ENCODE measurements around the gene TMEM255B. TPM values are rescaled to one million over a fixed set of nuclear protein-coding genes. Genes with fewer than 3 reads are reported as not detected.

TMEM255B gene
- total and polyA plus RNA-seq, 2 of the 4 experiments (the other 2 are of a cell fraction): 0.36 to 0.94 TPM

DNA sequence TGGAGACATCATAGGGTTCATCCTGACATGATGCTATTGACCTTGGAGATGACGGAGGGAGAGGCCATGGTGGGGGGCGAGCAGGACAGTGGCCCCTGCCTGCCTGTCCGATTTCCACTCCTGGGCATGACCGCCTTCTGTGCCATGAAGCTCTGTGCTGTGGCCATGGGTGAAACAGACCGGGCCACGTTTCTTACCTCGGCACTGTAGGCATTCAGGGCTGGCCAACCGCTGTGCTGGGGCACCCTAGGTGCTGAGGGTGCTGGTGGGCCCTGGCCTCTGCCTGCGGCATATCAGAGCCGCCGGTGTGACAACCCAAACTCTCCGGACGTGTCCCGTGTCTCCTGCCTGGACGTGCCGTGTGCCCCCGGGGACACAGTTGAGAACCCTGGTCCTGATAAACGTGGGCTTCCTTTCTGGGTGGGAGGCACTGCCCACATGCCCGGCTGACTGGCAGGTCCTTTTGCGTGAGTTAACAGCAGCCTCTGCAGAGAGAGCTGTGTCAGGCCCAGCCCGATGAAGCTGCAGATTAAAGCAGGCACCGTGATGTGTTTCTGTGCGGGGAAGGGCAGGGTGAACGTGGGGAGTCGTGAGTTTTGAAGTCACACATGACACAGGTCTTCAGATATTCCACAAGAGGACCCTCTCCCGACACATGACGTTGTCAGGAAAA lies 46.5 kb downstream of the TMEM255B start:
- H3K4me2 ChIP-seq (ENCODE audit: low read depth, low read length): no peak overlapping the region
- no peak overlapping the region for H3K56ac ChIP-seq (ENCODE audit: extremely low read depth, insufficient read depth, low read length)
- H3K79me1 ChIP-seq (ENCODE audit: low read depth in 1 of 2, low read length in 2 of 2): no peaks in the 10 kb centered on the region
- no peaks in the 10 kb centered on the region for H3K27me3 ChIP-seq (ENCODE audit: control insufficient read depth, insufficient read depth, low read length)
- no TSS peak for BruUV-seq (replicated peaks)
- H3K14ac ChIP-seq (replicated peaks; ENCODE audit: low read depth, low read length): no peak overlapping the region
- intact Hi-C loops (cut with micrococcal nuclease) (no loop called here), dilution Hi-C loops (cut with HindIII; ENCODE audit: low sequenced_read_pairs, unreplicated experiment) (no loop called here), in situ Hi-C loops (cut with MboI; ENCODE audit: low sequenced_read_pairs) (no loop called here)
- H4K20me1 ChIP-seq (ENCODE audit: insufficient read depth, low read length): no peaks in the 10 kb centered on the region
- H4K5ac ChIP-seq (ENCODE audit: low read depth, low read length): no peak overlapping the region
- ChIA-PET POLR2A (ENCODE audit: unreplicated experiment) (no interaction called here), CTCF (no interaction called here)
- H3K9me3 ChIP-seq (ENCODE audit: control insufficient read depth, insufficient read depth, low read length): peaks cover 17% of the 10 kb centered on the region
- no peak overlapping the region for H2BK120ac ChIP-seq (ENCODE audit: low read depth, low read length)
- no peak overlapping the region for H3K4me3 ChIP-seq (ENCODE audit: insufficient read depth, low read depth, low read length)
- no peak overlapping the region for H2AFZ ChIP-seq (replicated peaks; ENCODE audit: low read length, poor library complexity)
- H3K4ac ChIP-seq (ENCODE audit: low read depth, low read length): no peak overlapping the region
- H2AK9ac ChIP-seq (replicated peaks; ENCODE audit: low read depth, low read length, poor library complexity): no peak overlapping the region
- WGBS, 2 experiments (ENCODE audit: extremely low coverage in 2 of 2, insufficient read length in 1 of 2): 96% methylated on average over 24 of the region's 27 CpGs; no CpG with 5 or more reads in 1 of the 2 experiments
- H3K18ac ChIP-seq (ENCODE audit: low read depth, low read length): no peak overlapping the region
- no peak for TF ChIP-seq SMC3 (IDR thresholded peaks at IDR 0.05; ENCODE audit: low read depth, low read length)
- TF ChIP-seq RFX5 (IDR thresholded peaks at IDR 0.05; ENCODE audit: low read depth, low read length): no peak
- no peak for TF ChIP-seq POLR2A (IDR thresholded peaks at IDR 0.05; ENCODE audit: low read depth, low read length)
- no peak for TF ChIP-seq NFE2L2 (IDR thresholded peaks at IDR 0.05; ENCODE audit: low read depth, low read length)
- TF ChIP-seq, protein P1, sequence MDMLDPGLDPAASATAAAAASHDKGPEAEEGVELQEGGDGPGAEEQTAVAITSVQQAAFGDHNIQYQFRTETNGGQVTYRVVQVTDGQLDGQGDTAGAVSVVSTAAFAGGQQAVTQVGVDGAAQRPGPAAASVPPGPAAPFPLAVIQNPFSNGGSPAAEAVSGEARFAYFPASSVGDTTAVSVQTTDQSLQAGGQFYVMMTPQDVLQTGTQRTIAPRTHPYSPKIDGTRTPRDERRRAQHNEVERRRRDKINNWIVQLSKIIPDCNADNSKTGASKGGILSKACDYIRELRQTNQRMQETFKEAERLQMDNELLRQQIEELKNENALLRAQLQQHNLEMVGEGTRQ (IDR thresholded peaks at IDR 0.05; ENCODE audit: low read depth, low read length): no peak
- no peak for TF ChIP-seq BHLHE40 (IDR thresholded peaks at IDR 0.05; ENCODE audit: low read depth, low read length)
- TF ChIP-seq CEBPB (IDR thresholded peaks at IDR 0.05; ENCODE audit: low read depth, low read length): no peak
- TF ChIP-seq, protein P2, sequence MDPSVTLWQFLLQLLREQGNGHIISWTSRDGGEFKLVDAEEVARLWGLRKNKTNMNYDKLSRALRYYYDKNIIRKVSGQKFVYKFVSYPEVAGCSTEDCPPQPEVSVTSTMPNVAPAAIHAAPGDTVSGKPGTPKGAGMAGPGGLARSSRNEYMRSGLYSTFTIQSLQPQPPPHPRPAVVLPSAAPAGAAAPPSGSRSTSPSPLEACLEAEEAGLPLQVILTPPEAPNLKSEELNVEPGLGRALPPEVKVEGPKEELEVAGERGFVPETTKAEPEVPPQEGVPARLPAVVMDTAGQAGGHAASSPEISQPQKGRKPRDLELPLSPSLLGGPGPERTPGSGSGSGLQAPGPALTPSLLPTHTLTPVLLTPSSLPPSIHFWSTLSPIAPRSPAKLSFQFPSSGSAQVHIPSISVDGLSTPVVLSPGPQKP (IDR thresholded peaks at IDR 0.05; ENCODE audit: borderline replicate concordance, low read depth, low read length): no peak
- no peak for TF ChIP-seq FOS (IDR thresholded peaks at IDR 0.05; ENCODE audit: low read depth, low read length)
- TF ChIP-seq, protein P3, sequence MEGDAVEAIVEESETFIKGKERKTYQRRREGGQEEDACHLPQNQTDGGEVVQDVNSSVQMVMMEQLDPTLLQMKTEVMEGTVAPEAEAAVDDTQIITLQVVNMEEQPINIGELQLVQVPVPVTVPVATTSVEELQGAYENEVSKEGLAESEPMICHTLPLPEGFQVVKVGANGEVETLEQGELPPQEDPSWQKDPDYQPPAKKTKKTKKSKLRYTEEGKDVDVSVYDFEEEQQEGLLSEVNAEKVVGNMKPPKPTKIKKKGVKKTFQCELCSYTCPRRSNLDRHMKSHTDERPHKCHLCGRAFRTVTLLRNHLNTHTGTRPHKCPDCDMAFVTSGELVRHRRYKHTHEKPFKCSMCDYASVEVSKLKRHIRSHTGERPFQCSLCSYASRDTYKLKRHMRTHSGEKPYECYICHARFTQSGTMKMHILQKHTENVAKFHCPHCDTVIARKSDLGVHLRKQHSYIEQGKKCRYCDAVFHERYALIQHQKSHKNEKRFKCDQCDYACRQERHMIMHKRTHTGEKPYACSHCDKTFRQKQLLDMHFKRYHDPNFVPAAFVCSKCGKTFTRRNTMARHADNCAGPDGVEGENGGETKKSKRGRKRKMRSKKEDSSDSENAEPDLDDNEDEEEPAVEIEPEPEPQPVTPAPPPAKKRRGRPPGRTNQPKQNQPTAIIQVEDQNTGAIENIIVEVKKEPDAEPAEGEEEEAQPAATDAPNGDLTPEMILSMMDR (conservative IDR thresholded peaks at IDR 0.05; ENCODE audit: low read depth, low read length): no peak
- TF ChIP-seq MXI1 (IDR thresholded peaks at IDR 0.05; ENCODE audit: borderline replicate concordance, low read depth, low read length): no peak
- no peak for TF ChIP-seq RCOR1 (IDR thresholded peaks at IDR 0.05; ENCODE audit: insufficient replicate concordance, low read length)
- TF ChIP-seq RAD21 (IDR thresholded peaks at IDR 0.05; ENCODE audit: low read length): no peak
- TF ChIP-seq MAZ (IDR thresholded peaks at IDR 0.05; ENCODE audit: borderline replicate concordance, low read depth, low read length): no peak
- DNase-seq (no peak), ATAC-seq (ENCODE audit: low read depth) (no peak)
- H3K27ac ChIP-seq (ENCODE audit: insufficient read depth, low read length): no peak overlapping the region
- H2AK5ac ChIP-seq (ENCODE audit: low read depth, low read length): no peak overlapping the region
- H2BK15ac ChIP-seq (ENCODE audit: low read depth, low read length): no peak overlapping the region
- no peak overlapping the region for H2BK5ac ChIP-seq (ENCODE audit: low read depth, low read length, poor library complexity, severe bottlenecking)
- peaks cover 4% of the 10 kb centered on the region; the same call in 1 of the 2 replicates for H3K9me1 ChIP-seq (ENCODE audit: insufficient read depth, low read length)
- no peak overlapping the region for H4K91ac ChIP-seq (ENCODE audit: insufficient read depth, low read depth, low read length)
- no peaks in the 10 kb centered on the region for H3K36me3 ChIP-seq (ENCODE audit: control insufficient read depth, insufficient read depth, low read length)
- H3K23ac ChIP-seq (ENCODE audit: low read depth, low read length): no peak overlapping the region
- peaks cover 6% of the 10 kb centered on the region for H3K4me1 ChIP-seq (ENCODE audit: control insufficient read depth, insufficient read depth, low read length)
- no peak overlapping the region for H4K8ac ChIP-seq (ENCODE audit: low read depth in 2 of 2, low read length in 2 of 2)
- H2BK20ac ChIP-seq (ENCODE audit: low read depth, low read length): no peak overlapping the region
- no peak overlapping the region for H3K9ac ChIP-seq (ENCODE audit: low read depth, low read length)

All from IMR-90 (cell line).